Brain microvascular endothelial cell (primary cell): ENCODE results near the gene RBMS1.

Experiments
- DNase-seq: peaks from one replicate; pipeline ENCODE4 v3.0.0-alpha.2; 2020
- H3K27ac ChIP-seq: fragments of 250-450 bp; sonication (Bioruptor Pico); 2 replicates; pipeline ENCODE4 v1.5.1; 2020; ENCODE audit warnings: mild to moderate bottlenecking, moderate library complexity
- H3K27me3 ChIP-seq: fragments of 250-450 bp; sonication (Bioruptor Pico); replicated peaks from 2 replicates; pipeline ENCODE4 v1.5.1; 2020; ENCODE audit warnings: mild to moderate bottlenecking
- H3K36me3 ChIP-seq: fragments of 250-450 bp; sonication (Bioruptor Pico); replicated peaks from 2 replicates; pipeline ENCODE4 v1.5.1; 2020; ENCODE audit warnings: mild to moderate bottlenecking
- H3K4me3 ChIP-seq: 2 replicates; pipeline ENCODE4 v1.5.1; 2011; ENCODE audit warnings: low read depth, mild to moderate bottlenecking, control low read depth, low read length, moderate library complexity
- CTCF ChIP-seq: IDR thresholded peaks from 2 replicates; pipeline ENCODE4 v1.5.1; 2011; ENCODE audit warnings: low read depth, mild to moderate bottlenecking, moderate library complexity, low read length, control low read depth, inconsistent platforms; ENCODE audit errors: missing control alignments
- in situ Hi-C: cut with HindIII; loops from 2 replicates; pipeline ENCODE4 v1.10.0; 2017; ENCODE audit warnings: low sequenced_read_pairs, low pct_ligation_motif_present

Gene RBMS1

GRCh38 chr2:160507464-160507863 lies 13.9 kb upstream of the RBMS1 start:
- H3K27me3 ChIP-seq = no peaks in the 10 kb centered on the region
- DNase-seq = no peak
- no peak for TF ChIP-seq CTCF
- H3K4me3 ChIP-seq = no peak overlapping the region
- no peak overlapping the region for H3K27ac ChIP-seq
- H3K36me3 ChIP-seq = no peaks in the 10 kb centered on the region
- in situ Hi-C loops = no loop called here

- Histone ChIP-seq H3K4me3 (no peak overlapping the region), H3K27ac (no peak overlapping the region), H3K36me3 (no peaks in the 10 kb centered on the region), H3K27me3 (no peaks in the 10 kb centered on the region)
- DNase-seq = no peak
- in situ Hi-C loops = no loop called here
- no peak for TF ChIP-seq CTCF
Observed at GRCh38 chr2:160507046-160507407, 13.4 kb upstream of the RBMS1 start.

GRCh38 chr2:160506371-160507045 lies 12.9 kb upstream of the RBMS1 start:
- no peak for TF ChIP-seq CTCF
- in situ Hi-C loops = no loop called here
- no peaks in the 10 kb centered on the region for H3K36me3 ChIP-seq
- H3K27ac ChIP-seq = no peak overlapping the region
- DNase-seq = no peak
- H3K4me3 ChIP-seq = no peak overlapping the region
- no peaks in the 10 kb centered on the region for H3K27me3 ChIP-seq

GRCh38 chr2:160505256-160505655 lies 11.6 kb upstream of the RBMS1 start:
- no peaks in the 10 kb centered on the region for H3K36me3 ChIP-seq
- no peak overlapping the region for H3K27ac ChIP-seq
- TF ChIP-seq CTCF = no peak
- H3K4me3 ChIP-seq = no peak overlapping the region
- DNase-seq = no peak
- no peaks in the 10 kb centered on the region for H3K27me3 ChIP-seq
- in situ Hi-C loops = no loop called here

GRCh38 chr2:160502478-160502877 lies 8.9 kb upstream of the RBMS1 start:
- Histone ChIP-seq H3K27me3 (no peaks in the 10 kb centered on the region), H3K36me3 (no peaks in the 10 kb centered on the region), H3K4me3 (no peak overlapping the region), H3K27ac (no peak overlapping the region)
- no peak for TF ChIP-seq CTCF
- no peak for DNase-seq
- in situ Hi-C loops = no loop called here

- H3K27ac ChIP-seq = no peak overlapping the region
- H3K4me3 ChIP-seq = no peak overlapping the region
- H3K27me3 ChIP-seq = no peaks in the 10 kb centered on the region
- in situ Hi-C loops = no loop called here
- DNase-seq = no peak
- no peak for TF ChIP-seq CTCF
- H3K36me3 ChIP-seq = no peaks in the 10 kb centered on the region
Observed at GRCh38 chr2:160501370-160501769, 7.8 kb upstream of the RBMS1 start.
